GM21381 (cell line): Measurements from ENCODE around the gene AATF.

Source experiments
- ATAC-seq: cut with Tn5 transposase; IDR thresholded peaks from one replicate; pipeline ENCODE4 v1.9.1; 2021; ENCODE audit warnings: mild to moderate bottlenecking, moderate library complexity; ENCODE audit not compliant: unreplicated experiment

AATF gene

DNA sequence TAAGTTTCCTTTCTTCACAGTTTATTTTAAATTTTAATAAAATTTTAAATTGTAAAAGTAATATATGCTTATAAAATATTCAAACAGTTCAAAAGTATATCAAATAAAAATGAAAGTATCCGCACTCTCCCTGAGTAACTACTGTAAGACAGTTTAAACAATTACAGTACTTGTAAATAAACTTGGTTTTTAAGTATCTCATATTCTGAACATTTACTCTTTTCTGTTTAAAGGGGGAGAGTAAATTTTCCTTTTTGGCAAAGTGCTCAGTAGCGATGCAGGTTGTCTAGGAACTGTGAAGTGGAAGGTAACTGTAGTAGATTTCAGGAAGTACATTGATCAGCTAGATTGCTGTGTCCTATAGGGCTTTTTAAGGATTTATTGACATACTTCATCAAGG is 28.8 kb downstream of the AATF start:
- no peak for ATAC-seq

- no peak for ATAC-seq
Observed at GRCh38 chr17:36978810-36979564, 30.2 kb downstream of the AATF start.

- no peak for ATAC-seq
Observed at GRCh38 chr17:36979565-36979941, 30.8 kb downstream of the AATF start.

DNA sequence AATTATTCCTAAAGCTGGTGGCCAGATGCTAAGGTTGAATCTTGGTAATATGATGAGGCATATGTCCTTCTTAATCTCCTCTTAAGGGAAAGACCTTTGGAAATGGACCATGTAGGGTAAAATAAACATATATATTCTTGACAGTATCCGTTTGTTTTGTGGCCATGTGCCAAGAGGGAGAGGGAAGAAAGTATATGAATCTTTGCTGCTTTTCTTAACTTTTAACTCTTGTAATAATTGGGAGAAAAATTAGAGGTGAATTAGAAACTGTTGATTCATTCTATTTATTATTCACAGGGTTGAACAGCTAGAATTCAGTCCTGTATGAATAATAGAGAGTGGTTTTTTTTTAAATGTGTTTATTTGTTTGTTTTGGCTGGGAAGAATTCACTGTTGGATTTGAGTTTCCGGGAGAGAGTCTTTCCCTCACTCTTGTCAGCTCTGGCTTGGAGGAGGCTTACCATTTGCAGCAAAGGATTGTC is 31.6 kb downstream of the AATF start:
- ATAC-seq, result no peak

GRCh38 chr17:36983618-36984017 is 34.9 kb downstream of the AATF start:
- ATAC-seq, result no peak

GRCh38 chr17:36989173-36989572 is 40.4 kb downstream of the AATF start:
- ATAC-seq, result no peak

DNA sequence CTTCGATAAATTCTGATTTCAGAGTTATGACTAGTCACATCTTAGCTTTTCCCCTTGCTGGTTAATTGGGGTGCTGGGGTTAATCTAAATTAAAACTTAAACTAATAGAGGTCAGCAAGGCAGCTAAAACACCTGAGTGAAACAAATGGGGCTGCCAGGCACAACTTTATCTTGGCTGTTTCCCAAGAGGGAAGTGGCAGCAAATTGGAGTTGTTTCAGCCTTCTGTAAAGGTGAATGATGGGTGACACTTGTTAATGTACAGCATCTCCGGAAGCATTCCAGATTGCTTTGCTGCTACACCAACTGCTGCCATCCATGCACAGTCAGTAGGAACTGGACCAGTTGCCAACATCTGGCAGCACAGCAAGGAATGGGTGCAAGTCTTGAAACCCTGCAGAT is 43.9 kb downstream of the AATF start:
- no peak for ATAC-seq

- no peak for ATAC-seq
Observed at GRCh38 chr17:36993227-36993626, 44.5 kb downstream of the AATF start.

GRCh38 chr17:36994438-36994837 is 45.7 kb downstream of the AATF start:
- no peak for ATAC-seq

DNA sequence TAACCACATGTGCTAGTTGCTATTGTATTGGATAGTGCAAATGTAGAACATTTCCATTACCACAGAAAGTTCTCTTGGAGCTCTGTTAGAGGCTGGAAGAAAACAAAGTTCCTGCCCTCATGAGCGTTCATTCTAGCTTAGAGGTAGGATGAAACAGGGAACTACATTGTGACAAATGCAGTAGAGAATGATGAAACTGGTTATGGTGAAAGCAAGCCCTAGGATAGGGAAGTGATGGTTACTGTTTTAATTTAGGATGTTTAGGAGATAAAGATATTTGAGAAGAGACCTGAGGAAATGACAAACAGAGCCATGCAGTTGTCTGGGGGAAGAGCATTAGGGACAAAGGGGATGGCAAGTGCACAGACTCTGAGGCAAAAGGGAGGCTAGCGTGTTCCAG is 50.7 kb downstream of the AATF start:
- no peak for ATAC-seq

DNA sequence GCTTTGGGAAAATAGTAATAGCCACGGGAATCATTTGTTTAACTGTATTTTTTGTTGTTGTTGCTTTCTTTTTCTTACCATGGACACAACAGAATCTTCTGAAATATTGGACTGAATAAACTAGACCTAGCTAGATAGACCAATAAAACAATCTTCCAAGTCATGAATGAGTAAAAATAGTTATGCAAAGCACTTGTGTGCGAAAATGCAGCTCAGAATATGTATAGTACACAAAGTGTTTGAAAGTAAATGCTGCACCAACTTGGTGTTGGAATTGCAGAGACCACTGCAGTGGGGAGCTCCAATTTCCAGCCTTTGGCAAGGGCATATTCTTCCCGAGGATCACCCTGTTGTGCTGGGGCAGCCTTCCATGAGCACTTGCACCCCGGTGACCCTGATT is 68.0 kb downstream of the AATF start:
- no peak for ATAC-seq

- ATAC-seq, result no peak
Observed at GRCh38 chr17:37017404-37017803, 68.7 kb downstream of the AATF start.

DNA sequence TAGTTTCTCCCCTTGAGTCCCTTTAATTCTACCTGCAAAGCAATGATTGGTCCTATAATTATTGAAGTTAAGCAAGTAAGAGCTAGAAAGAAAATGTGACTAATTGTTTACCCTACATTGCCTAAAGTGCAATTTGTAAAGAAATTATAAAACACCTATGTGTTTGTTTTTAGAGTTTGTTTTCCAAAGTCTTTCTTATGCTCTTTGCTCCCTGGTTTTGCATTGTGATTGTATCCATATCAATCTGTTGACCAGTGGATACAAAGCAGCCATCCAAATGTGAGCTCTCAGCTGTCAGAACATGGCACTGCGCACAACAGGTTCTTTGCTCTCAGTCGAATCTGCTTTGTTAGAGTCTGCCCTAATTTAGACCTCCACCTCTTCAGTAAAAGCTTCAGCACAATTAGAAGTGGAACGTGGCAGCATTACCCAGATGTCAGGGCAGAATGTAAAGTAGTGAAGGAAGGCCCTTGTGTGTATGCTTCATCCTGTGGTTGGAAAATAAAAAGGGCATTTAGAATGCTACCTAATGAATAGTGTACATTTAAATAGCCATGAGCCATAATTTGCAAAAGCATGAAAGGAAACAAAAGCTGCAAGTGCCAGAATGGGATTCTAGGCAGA is 70.5 kb downstream of the AATF start:
- ATAC-seq, result no peak

DNA sequence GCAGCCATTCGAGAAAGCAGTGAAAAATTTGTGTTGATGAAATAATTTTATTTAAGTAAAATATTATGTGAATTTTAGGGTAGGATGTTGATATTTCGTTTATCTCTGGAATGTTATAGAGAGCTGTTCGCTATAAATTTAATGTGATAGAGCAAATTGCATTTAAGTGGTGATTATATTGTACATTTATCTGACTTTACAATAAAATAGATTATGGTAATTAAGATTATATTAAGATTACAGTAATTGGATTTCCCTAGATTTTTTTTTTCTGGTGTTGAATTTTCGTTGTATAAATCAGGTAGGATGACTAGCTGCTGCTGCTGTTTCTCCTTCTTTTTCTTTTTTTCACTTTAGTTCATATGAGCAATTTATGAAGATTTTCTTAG is 71.0 kb downstream of the AATF start:
- ATAC-seq, result no peak

- ATAC-seq, result no peak
Observed at GRCh38 chr17:37024181-37024637, 75.5 kb downstream of the AATF start.

DNA sequence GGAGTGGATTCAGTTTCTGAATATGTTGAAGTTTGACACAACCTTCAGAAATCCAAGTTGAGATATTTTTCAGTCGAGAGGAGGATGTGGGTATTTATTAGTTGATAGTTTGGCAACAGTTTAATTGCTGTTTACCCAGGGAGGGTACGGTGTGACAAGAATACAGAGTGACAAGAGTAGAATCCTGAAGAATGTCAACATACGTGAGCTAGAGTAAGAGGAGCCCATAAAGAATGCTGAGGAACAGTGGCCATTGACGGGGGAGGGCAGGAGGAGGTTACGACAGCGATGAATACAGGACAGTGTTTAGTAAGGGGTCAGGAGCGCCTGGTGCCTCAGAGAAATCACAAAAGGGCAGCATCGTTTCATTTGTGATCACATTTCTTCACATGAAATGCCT is 76.5 kb downstream of the AATF start:
- ATAC-seq, result no peak

GRCh38 chr17:37025847-37026530 is 77.2 kb downstream of the AATF start:
- peak; percentile 68 for ATAC-seq

DNA sequence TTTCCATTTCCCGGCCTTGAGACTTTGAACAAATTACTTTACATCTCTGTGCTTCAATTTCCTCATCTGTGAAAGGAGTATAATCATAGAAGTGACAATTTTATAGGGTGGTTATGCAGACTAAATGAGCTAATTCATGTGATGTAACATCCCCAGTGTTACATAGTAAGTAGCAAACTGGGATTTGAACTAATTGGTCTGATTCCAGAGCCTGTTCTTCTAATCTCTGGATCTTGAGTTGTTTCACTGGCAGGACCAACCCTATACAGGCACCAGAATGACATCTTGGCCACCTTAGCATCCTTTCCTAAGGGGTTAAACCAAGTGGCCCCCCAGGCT is 77.7 kb downstream of the AATF start:
- ATAC-seq, result no peak

- no peak for ATAC-seq
Observed at GRCh38 chr17:37028040-37028439, 79.3 kb downstream of the AATF start.

- ATAC-seq, result no peak
Observed at GRCh38 chr17:37031493-37032083, 82.8 kb downstream of the AATF start.

DNA sequence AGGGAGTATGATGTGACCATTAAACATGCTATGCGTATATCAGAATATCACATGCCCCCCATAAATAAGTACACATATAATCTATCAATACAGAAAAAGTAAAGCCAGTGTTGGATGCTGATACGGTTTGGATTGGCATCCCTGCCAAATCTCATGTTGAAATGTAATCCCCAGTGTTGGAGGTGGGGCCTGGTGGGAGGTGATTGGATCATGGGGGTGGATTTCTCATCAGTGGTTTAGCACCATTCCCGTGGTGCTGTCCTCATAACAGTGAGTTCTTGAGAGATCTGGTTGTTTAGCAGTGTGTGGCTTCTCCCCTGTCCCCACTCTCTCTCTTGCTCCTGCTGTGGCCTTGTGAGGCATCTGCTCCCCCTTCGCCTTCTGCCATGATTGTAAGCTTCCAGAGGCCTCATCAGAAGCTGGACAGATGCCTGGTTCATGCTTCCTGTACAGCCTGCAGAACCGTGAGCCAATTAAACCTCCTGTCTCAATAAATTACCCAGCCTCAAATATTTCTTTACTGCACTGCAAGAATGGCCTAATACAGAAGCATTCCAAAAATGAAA is 88.9 kb downstream of the AATF start:
- no peak for ATAC-seq
